Measurements from ENCODE around the gene NCKAP5. TPM values are rescaled to one million over a fixed set of nuclear protein-coding genes. Genes with fewer than 3 reads are reported as not detected.

The NCKAP5 gene
- total RNA-seq, 2 donors from 2014 or later = 0.78 to 2.6 TPM

DNA sequence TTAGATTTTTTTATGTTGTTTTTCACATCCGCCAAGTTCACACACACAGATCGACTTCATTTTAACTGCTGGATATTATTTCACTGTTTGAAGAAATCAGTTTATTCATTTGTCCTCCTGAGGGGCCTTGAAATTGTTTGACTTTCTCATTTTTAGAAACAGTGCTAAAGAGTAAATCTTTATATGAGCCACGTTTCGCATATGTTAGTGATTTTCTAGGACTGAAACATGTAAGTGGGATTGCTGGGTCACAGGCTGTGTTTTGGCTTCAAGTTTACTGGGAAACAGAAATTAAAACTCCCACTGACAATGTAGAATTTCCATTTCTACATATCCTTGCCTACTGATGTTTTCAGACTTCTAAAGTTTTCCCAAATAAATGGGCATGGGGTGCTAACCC is 363.8 kb downstream of the NCKAP5 start:
- DNase-seq (no peak), ATAC-seq (no peak)
- TF ChIP-seq POLR2A (IDR thresholded peaks at IDR 0.05) = no peak
- no peak for TF ChIP-seq CTCF (IDR thresholded peaks at IDR 0.05)
- Histone ChIP-seq H3K4me3 (no peak overlapping the region), H3K36me3 (replicated peaks in 1 of 2; ENCODE audit: insufficient read depth in 1 of 2, low read depth in 2 of 2) (no peaks in the 10 kb centered on the region), H3K27ac (no peak overlapping the region), H3K27me3 (no peaks in the 10 kb centered on the region), H3K4me1 (no peaks in the 10 kb centered on the region), H3K9me3 (peaks cover 0 to 4% (median 0%) of the 10 kb centered on the region in 3 donors)
- 65 to 69% methylated on average over 4 of the region's 4 CpGs for WGBS, 2 donors
- intact Hi-C loops (cut with DNase I) = no loop called here

DNA sequence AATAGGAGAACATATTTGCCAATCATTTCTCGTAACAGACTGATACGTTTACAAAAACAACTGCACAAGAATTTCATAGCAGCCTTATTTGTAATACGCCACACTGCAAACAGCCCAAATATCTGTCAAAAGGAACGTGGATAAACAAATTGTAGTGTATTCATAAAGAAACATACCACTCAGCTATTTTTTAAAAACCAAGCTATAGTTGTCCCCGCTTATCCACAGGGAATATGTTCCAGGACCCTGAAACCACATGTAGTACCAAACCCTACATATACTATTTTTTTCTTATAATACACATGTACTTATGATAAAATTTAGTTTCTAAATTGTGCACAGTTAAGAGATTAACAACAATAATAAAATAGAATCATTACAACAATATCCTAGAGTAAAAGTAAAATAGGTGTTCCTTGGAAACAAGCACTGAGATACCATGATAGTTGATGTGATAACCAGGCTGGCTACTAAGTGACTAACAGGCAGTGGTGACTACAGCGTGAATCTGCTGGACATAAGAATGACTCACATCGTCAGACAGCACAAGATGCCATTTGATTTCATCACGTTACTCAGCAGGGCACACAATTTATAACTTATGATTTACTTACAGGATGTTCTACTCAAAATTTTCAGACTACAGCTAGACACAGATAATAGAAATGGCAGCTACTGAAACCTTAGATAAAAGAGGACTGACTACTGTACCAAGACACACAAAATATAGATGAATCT is 367.4 kb downstream of the NCKAP5 start:
- H3K36me3 ChIP-seq (replicated peaks in 1 of 2; ENCODE audit: insufficient read depth in 1 of 2, low read depth in 2 of 2) = no peaks in the 10 kb centered on the region
- TF ChIP-seq POLR2A (IDR thresholded peaks at IDR 0.05) (no peak), CTCF (IDR thresholded peaks at IDR 0.05) (no peak)
- intact Hi-C loops (cut with DNase I) = no loop called here
- ATAC-seq (no peak), DNase-seq (no peak)
- H3K4me3 ChIP-seq = no peak overlapping the region
- no peak overlapping the region for H3K27ac ChIP-seq
- no peaks in the 10 kb centered on the region for H3K27me3 ChIP-seq
- no peaks in the 10 kb centered on the region for H3K4me1 ChIP-seq
- WGBS, 2 donors = 65 to 67% methylated on average over 8 of the region's 8 CpGs
- no peaks in the 10 kb centered on the region for H3K9me3 ChIP-seq

DNA sequence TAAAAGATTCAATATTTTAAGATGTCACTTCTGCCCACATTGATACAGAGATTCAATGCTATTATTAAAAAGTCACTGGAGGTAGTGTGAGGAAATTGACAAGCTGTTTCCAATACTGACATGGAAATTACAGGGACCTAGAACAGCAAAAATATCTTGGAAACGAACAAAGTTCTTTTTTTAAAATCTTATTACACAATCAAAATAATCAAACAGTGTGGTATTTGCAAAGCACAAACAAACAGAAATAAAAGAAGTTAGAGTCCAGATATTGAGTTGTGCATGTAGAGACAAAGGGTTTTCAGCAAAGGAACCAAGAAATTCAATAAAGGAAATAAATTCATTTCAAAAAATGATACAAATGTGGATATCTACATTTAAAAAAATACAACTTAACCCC is 369.6 kb downstream of the NCKAP5 start:
- DNase-seq (no peak), ATAC-seq (no peak)
- no peaks in the 10 kb centered on the region for H3K4me1 ChIP-seq
- H3K36me3 ChIP-seq (replicated peaks in 1 of 2; ENCODE audit: insufficient read depth in 1 of 2, low read depth in 2 of 2) = no peaks in the 10 kb centered on the region
- H3K9me3 ChIP-seq = no peaks in the 10 kb centered on the region
- intact Hi-C loops (cut with DNase I) = no loop called here
- WGBS, 2 donors = 14 to 15% methylated on average over 1 of the region's 1 CpG
- TF ChIP-seq POLR2A (IDR thresholded peaks at IDR 0.05) = no peak
- TF ChIP-seq CTCF (IDR thresholded peaks at IDR 0.05) = no peak
- H3K4me3 ChIP-seq = no peak overlapping the region
- no peak overlapping the region for H3K27ac ChIP-seq
- H3K27me3 ChIP-seq = no peaks in the 10 kb centered on the region

DNA sequence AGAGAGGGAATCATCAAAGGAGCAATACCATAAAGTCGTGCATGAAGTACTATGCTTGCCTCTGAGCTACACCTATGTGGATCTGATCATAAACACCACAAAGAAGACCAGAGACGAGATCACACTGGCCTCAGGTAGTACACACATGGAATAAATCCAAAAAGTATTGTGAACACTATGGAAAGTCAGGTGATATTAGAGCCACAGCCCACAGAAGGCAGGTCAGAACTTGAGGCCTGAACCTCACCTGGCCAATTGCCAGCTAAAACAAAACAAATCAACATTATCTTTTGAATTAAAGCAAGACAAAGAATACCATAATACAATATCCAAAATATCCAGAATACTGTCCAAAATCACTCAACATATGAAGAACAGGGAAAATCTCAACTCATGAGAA is 371.1 kb downstream of the NCKAP5 start:
- TF ChIP-seq CTCF (IDR thresholded peaks at IDR 0.05) (no peak), POLR2A (IDR thresholded peaks at IDR 0.05) (no peak)
- ATAC-seq (no peak), DNase-seq (no peak)
- Histone ChIP-seq H3K9me3 (no peaks in the 10 kb centered on the region), H3K27me3 (no peaks in the 10 kb centered on the region), H3K27ac (no peak overlapping the region), H3K4me3 (no peak overlapping the region), H3K36me3 (replicated peaks in 1 of 2; ENCODE audit: insufficient read depth in 1 of 2, low read depth in 2 of 2) (no peaks in the 10 kb centered on the region), H3K4me1 (no peaks in the 10 kb centered on the region)
- intact Hi-C loops (cut with DNase I) = no loop called here
- WGBS, 2 donors = 63 to 70% methylated on average over 2 of the region's 2 CpGs

DNA sequence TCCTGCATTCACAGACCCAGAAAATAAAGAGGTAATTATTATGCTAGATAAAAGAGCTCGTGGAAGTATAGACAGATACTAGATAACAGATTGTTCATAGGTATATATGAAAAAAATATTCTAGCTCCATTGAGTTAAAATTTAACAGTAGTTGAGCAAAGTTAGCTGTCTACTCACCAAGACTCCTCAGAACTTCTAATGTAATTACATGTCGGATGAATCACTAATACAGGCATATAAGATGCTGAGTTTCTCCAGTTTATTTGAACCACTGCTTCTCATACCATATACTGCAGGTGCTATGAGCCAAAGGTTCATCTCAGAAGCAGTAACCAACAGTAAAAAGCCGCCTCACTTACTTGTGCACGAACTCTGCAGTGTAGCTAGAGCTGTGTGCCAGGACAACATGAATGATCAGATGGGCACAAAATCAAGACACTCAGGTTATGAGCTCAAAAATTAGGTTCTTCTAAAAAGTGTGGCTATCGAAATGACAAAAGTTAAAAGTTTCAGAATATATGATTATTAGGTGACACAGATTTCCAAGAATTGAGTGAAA is 373.4 kb downstream of the NCKAP5 start:
- Histone ChIP-seq H3K27ac (no peak overlapping the region), H3K4me1 (no peaks in the 10 kb centered on the region), H3K36me3 (replicated peaks in 1 of 2; ENCODE audit: insufficient read depth in 1 of 2, low read depth in 2 of 2) (no peaks in the 10 kb centered on the region), H3K4me3 (no peak overlapping the region), H3K27me3 (no peaks in the 10 kb centered on the region), H3K9me3 (no peaks in the 10 kb centered on the region)
- intact Hi-C loops (cut with DNase I) = no loop called here
- ATAC-seq (no peak), DNase-seq (no peak)
- WGBS, 2 donors = 61% methylated on average over 5 of the region's 5 CpGs
- no peak for TF ChIP-seq POLR2A (IDR thresholded peaks at IDR 0.05)
- TF ChIP-seq CTCF (IDR thresholded peaks at IDR 0.05) = no peak
